Chondrocyte (in vitro differentiated cells): ENCODE data around the gene ADCY1. TPM values are rescaled to one million over a fixed set of nuclear protein-coding genes. Genes with fewer than 3 reads are reported as not detected.

Experiments
- DNase-seq: peaks from one replicate; pipeline ENCODE4 v3.0.0; 2021; ENCODE audit warnings: mixed read lengths, low spot score
- H3K27ac Mint-ChIP-seq: one replicate; pipeline ENCODE4 v1.8.0; 2021; ENCODE audit warnings: mild to moderate bottlenecking, moderate library complexity, mixed read lengths; ENCODE audit not compliant: unreplicated experiment
- H3K27me3 Mint-ChIP-seq: 2 replicates; pipeline ENCODE4 v1.8.0; 2021; ENCODE audit warnings: low read depth, mixed read lengths
- H3K36me3 Mint-ChIP-seq: 2 replicates; pipeline ENCODE4 v1.8.0; 2021; ENCODE audit warnings: low read depth, mixed read lengths
- H3K4me1 Mint-ChIP-seq: 2 replicates; pipeline ENCODE4 v1.8.0; 2021; ENCODE audit warnings: low read depth, mild to moderate bottlenecking, mixed read lengths
- H3K4me3 Mint-ChIP-seq: one replicate; pipeline ENCODE4 v1.8.0; 2021; ENCODE audit warnings: mild to moderate bottlenecking, moderate library complexity, mixed read lengths; ENCODE audit not compliant: unreplicated experiment
- H3K9me3 Mint-ChIP-seq: 2 replicates; pipeline ENCODE4 v1.8.0; 2021; ENCODE audit warnings: low read depth, mixed read lengths
- total RNA-seq: library from RNA; stranded (reverse); gene quantifications from 3 replicates; pipeline ENCODE4 v1.2.1, GENCODE V29; 2021
- TF ChIP-seq, protein P1 (sequence below): fragments of 200-600 bp; sonication (generic); IDR thresholded peaks from 2 replicates; pipeline ENCODE4 v1.5.0; 2021; ENCODE audit warnings: antibody characterized with exemption, mild to moderate bottlenecking, moderate library complexity

ADCY1 gene
- total RNA-seq, 1 donor from 2014 or later: 0.50 TPM

DNA sequence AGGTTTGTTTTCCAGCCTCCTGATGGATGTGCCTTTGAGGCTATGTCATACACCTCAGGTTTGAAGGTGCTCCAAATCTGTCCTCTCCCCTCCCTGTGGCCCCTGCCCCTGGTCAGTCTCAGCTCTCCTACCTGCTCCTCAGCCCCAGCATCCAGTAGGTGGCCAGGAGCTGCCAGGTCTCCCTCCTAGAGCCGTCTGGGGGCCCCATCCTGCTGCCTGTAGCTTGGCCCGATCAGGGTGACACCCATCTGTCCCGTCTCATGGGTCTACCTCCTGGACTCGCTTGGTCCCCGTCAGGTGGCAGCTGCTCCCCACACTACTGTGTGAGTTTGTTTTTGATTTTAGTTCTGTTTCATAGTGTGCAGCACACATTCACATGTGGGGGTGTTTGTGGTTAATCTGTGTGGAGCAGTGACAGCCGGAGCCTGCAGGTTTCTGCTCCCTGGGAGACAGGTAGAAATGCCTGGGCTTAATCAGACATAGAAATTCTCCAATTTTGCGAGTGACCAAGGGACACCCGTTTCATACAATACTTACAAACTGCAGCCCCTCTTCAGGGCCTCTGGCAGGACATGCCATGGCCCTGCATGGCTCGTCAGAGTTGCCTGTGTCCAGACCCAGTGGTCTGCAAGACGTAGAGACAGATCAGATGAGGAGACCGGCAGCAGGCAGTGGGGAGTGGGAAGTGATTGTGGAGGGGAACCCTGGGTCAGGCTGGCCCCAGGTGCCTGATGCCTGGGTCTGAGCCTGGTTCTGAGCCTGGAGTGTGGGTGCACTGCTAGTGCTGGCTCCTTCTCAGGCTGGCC lies 17.1 kb downstream of the ADCY1 start:
- Mint-ChIP-seq H3K27me3 (peaks cover 13% of the 10 kb centered on the region), H3K27ac (no peak overlapping the region), H3K4me3 (no peak overlapping the region), H3K36me3 (no peaks in the 10 kb centered on the region), H3K9me3 (no peaks in the 10 kb centered on the region), H3K4me1 (no peaks in the 10 kb centered on the region)
- no peak for DNase-seq
- TF ChIP-seq, protein P1, sequence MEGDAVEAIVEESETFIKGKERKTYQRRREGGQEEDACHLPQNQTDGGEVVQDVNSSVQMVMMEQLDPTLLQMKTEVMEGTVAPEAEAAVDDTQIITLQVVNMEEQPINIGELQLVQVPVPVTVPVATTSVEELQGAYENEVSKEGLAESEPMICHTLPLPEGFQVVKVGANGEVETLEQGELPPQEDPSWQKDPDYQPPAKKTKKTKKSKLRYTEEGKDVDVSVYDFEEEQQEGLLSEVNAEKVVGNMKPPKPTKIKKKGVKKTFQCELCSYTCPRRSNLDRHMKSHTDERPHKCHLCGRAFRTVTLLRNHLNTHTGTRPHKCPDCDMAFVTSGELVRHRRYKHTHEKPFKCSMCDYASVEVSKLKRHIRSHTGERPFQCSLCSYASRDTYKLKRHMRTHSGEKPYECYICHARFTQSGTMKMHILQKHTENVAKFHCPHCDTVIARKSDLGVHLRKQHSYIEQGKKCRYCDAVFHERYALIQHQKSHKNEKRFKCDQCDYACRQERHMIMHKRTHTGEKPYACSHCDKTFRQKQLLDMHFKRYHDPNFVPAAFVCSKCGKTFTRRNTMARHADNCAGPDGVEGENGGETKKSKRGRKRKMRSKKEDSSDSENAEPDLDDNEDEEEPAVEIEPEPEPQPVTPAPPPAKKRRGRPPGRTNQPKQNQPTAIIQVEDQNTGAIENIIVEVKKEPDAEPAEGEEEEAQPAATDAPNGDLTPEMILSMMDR: no peak

DNA sequence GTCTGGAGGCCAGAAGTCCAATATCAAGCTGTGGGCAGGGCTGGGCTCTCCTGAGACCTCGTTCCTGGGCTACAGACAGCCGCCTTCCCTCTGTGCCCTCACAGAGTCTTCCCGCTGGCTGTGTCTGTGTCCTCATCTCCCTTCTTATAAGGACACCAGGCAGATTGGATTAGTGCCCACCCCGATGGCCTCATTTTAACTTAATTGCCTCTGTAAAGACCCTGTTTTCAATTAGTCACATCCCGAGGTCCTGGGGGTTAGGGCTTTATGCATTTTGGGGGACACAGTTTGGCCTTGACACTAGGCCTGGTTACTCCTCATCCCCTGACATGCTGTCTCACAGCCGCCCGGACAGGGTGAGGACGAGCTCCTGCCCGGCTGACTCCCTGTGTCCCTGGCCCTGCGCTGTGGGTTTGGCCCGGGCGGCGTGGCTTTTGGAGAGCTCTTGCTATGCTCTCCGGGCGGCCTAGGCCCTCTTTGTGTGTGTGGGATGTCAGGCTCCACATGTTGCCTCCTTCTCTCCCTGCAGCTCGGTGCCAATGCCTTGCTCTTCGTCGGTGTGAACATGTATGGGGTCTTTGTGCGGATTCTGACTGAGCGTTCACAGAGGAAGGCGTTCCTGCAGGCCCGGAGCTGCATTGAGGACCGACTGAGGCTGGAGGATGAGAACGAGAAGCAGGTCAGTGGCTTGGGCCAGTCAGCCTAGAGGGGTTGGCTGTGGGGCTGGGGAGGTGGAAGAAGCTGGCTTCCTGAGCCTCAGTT lies 18.2 kb downstream of the ADCY1 start:
- Mint-ChIP-seq H3K4me3 (no peak overlapping the region), H3K9me3 (no peaks in the 10 kb centered on the region), H3K36me3 (no peaks in the 10 kb centered on the region), H3K27me3 (peaks cover 13% of the 10 kb centered on the region), H3K4me1 (no peaks in the 10 kb centered on the region), H3K27ac (no peak overlapping the region)
- TF ChIP-seq, protein P1: no peak
- no peak for DNase-seq

DNA sequence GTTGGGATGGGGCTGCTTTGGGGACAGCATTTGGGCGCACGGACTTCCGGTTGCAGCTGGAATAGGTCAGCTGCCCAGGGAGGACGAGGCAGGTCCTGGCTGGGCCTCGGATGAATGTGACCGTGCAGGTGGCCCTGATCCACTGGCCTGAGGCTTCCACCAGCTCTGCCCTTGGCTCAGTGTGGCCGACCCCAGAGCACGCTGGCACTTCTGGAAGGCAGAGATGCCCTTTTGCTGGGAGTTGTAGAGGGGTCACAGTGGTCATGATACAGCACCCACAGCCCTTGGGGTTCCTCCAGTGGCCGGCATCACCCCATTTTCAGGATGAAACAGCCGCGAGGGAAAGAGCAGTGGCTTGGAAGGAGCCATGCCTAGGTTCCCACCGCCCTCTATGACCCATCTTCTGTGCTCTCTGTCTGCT lies 19.0 kb downstream of the ADCY1 start:
- Mint-ChIP-seq H3K4me3 (no peak overlapping the region), H3K27ac (no peak overlapping the region), H3K9me3 (no peaks in the 10 kb centered on the region), H3K4me1 (no peaks in the 10 kb centered on the region), H3K27me3 (peaks cover 17% of the 10 kb centered on the region), H3K36me3 (no peaks in the 10 kb centered on the region)
- TF ChIP-seq, protein P1: no peak
- DNase-seq: no peak

DNA sequence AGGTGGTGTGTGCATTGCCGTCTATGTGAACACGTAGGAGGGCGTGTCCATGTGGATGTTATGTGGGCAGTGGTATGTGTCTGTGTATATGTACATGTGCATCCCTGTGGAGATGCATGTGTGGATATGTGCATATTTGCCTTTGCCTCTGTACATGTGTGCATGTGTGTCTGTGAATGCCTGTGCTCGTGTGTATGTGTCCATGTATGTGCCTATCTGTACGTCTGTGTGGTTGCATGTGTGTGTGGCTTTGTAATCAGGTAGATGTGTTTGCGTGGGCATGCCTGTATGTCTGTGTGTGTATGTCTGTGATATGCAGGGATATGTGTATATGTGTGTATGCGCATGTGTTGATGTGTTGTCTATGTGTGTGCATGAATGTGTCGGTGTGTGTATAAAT lies 19.7 kb downstream of the ADCY1 start:
- Mint-ChIP-seq H3K27me3 (peaks cover 19% of the 10 kb centered on the region), H3K9me3 (no peaks in the 10 kb centered on the region), H3K36me3 (no peaks in the 10 kb centered on the region), H3K27ac (no peak overlapping the region), H3K4me1 (no peaks in the 10 kb centered on the region), H3K4me3 (no peak overlapping the region)
- TF ChIP-seq, protein P1: no peak
- no peak for DNase-seq

DNA sequence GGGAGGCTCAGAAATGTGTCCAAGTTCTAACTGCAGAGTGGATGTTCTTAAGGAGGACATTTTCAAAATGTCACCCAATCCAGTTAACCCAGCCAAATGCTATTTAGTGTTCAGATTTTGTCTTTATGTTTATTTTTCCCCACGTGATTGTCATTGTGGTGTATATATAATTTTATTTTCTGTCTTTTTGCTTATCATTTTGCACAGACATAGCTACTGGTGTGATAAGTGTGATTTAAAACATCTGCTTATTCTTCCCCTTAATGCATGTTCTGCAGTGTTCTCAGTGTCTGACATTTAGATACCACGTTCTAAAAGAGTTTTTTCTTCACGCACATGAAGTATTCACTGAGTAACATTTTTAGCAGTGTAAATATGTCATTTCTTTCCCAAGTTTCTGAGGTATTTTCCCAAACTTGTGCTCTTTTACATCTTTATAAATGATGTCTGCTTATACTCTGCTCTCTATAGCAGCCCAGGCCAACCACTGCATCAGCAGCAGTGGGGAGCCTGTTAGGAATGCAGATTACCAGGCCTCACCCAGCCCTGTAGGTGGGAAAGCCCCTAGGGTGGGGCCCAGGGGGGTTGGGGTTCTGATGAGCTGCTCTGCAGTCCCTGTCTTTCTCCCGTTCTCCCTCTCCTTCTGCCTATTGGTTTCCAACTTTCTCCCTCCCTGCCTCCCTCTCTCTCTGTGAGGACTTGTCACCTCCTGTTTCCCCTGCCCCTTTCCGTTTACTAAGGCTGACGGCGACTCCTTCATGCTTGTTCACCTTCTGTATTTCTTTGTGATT lies 20.8 kb downstream of the ADCY1 start:
- Mint-ChIP-seq H3K36me3 (no peaks in the 10 kb centered on the region), H3K4me3 (no peak overlapping the region), H3K27ac (peak overlapping the region; percentile 34), H3K9me3 (no peaks in the 10 kb centered on the region), H3K4me1 (no peaks in the 10 kb centered on the region), H3K27me3 (peaks cover 19% of the 10 kb centered on the region)
- TF ChIP-seq, protein P1: no peak
- no peak for DNase-seq
